ENCODE results near the gene CD22. TPM values are rescaled to one million over a fixed set of nuclear protein-coding genes. Genes with fewer than 3 reads are reported as not detected.

Gene CD22
- total and polyA plus RNA-seq, 2 of the 8 experiments (the other 6 are each of a cell fraction or from before 2014, with no cell fraction given), result 0.06 to 0.60 TPM

- WGBS, 2 experiments (ENCODE audit: extremely low coverage in 1 of 2, insufficient coverage in 1 of 2, insufficient read length in 1 of 2, insufficient replicate concordance in 2 of 2, low coverage in 1 of 2, low lambda C conversion rate in 2 of 2, missing lambda C conversion rate in 1 of 2), result 80% methylated on average over 5 of the region's 5 CpGs; no CpG with 5 or more reads in 1 of the 2 experiments
Observed at GRCh38 chr19:35288906-35289305, 40.1 kb upstream of the CD22 start.

More at GRCh38 chr19:35288906-35289305, 40.1 kb upstream of the CD22 start:
- no peak overlapping the region for H2BK15ac ChIP-seq (ENCODE audit: low read length)
- no peak overlapping the region for H4K91ac ChIP-seq (replicated peaks; ENCODE audit: insufficient read length, low read length)
- no peak for TF ChIP-seq EP300 (IDR thresholded peaks at IDR 0.05; ENCODE audit: borderline replicate concordance in 1 of 2, low read depth in 2 of 2, low read length in 2 of 2)
- no peak for TF ChIP-seq CTCF (IDR thresholded peaks at IDR 0.05; ENCODE audit: control extremely low read depth in 1 of 3, insufficient read depth in 1 of 3, low read depth in 1 of 3, low read length in 3 of 3)
- TF ChIP-seq CHD1 (IDR thresholded peaks at IDR 0.05; ENCODE audit: low read depth, low read length), result no peak
- TF ChIP-seq HDAC6 (IDR thresholded peaks at IDR 0.05; ENCODE audit: low read depth, low read length), result no peak
- no peak for TF ChIP-seq SP2 (IDR thresholded peaks at IDR 0.05; ENCODE audit: low read length)
- no peak for TF ChIP-seq NANOG (IDR thresholded peaks at IDR 0.05; ENCODE audit: insufficient read depth, low read depth, low read length, poor library complexity, severe bottlenecking)
- TF ChIP-seq BRCA1 (IDR thresholded peaks at IDR 0.05; ENCODE audit: low read depth, low read length), result no peak
- no peak for TF ChIP-seq CTBP2 (IDR thresholded peaks at IDR 0.05; ENCODE audit: borderline replicate concordance, insufficient read depth, insufficient read length, low read length)
- TF ChIP-seq KDM5A (IDR thresholded peaks at IDR 0.05; ENCODE audit: low read length), result no peak
- TF ChIP-seq GTF2F1 (IDR thresholded peaks at IDR 0.05; ENCODE audit: borderline replicate concordance, low read depth, low read length), result no peak
- no peak for TF ChIP-seq MAX (IDR thresholded peaks at IDR 0.05)
- no peak overlapping the region for H3K14ac ChIP-seq (ENCODE audit: insufficient read length)
- H3K56ac ChIP-seq (replicated peaks; ENCODE audit: insufficient read length, low read depth, low read length), result no peak overlapping the region
- no peak overlapping the region for H3K4ac ChIP-seq (replicated peaks; ENCODE audit: insufficient read length, low read depth, low read length)
- DNase-seq (ENCODE audit: low read depth in 1 of 2, low spot score in 2 of 2), result no peak
- no peak overlapping the region for H2BK5ac ChIP-seq (ENCODE audit: low read depth, low read length)
- H2AK5ac ChIP-seq (ENCODE audit: low read depth, low read length), result no peak overlapping the region
- H2AFZ ChIP-seq (ENCODE audit: low read length), result no peak overlapping the region
- no peaks in the 10 kb centered on the region for H3K36me3 ChIP-seq (ENCODE audit: control insufficient read depth in 2 of 4, insufficient read depth in 4 of 4, low read length in 3 of 4)
- H3K27me3 ChIP-seq (replicated peaks in 1 of 4; ENCODE audit: control insufficient read depth in 3 of 4, extremely low read depth in 1 of 4, insufficient read depth in 3 of 4, low read length in 3 of 4), result no peaks in the 10 kb centered on the region; a peak in 1 of 7 replicates
- H2BK120ac ChIP-seq (replicated peaks; ENCODE audit: low read depth, low read length), result no peak overlapping the region
- no peaks in the 10 kb centered on the region for H4K20me1 ChIP-seq (replicated peaks in 1 of 2; ENCODE audit: control insufficient read depth in 1 of 2, insufficient read depth in 2 of 2, low read length in 2 of 2)
- no peak overlapping the region for H3K4me2 ChIP-seq (ENCODE audit: insufficient read depth in 1 of 2, low read depth in 2 of 2, low read length in 2 of 2)
- no peaks in the 10 kb centered on the region for H3K79me2 ChIP-seq (ENCODE audit: control insufficient read depth in 1 of 2, insufficient read depth in 2 of 2, low read length in 2 of 2)
- CTCF ChIA-PET (ENCODE audit: partially characterized antibody), result interaction anchor here (0.6 to 2.1 kb wide), 5 partner anchors 18 to 399 kb away, joined by 3 to 14 read pairs (median 5); partner anchors contain the start of gene FXYD7
- peaks cover 0 to 19% (median 10%) of the 10 kb centered on the region in 4 experiments; a peak in 6 of 7 replicates for H3K4me1 ChIP-seq (replicated peaks in 1 of 4; ENCODE audit: control insufficient read depth in 3 of 4, insufficient read depth in 4 of 4, low read length in 3 of 4)
- POLR2A ChIA-PET (ENCODE audit: partially characterized antibody), result interaction anchor here (0.8 to 1.3 kb wide), 2 partner anchors 10 to 12 kb away, joined by 3 to 6 read pairs; no protein-coding TSS in a partner anchor
- H3K23ac ChIP-seq (ENCODE audit: insufficient read length), result no peak overlapping the region
- no peak overlapping the region for H4K8ac ChIP-seq (ENCODE audit: extremely low read depth, insufficient read depth, low read length)
- H3K27ac ChIP-seq (ENCODE audit: low read depth, low read length), result no peak overlapping the region
- H3K18ac ChIP-seq (ENCODE audit: extremely low read depth, low read length), result no peak overlapping the region
- no peak overlapping the region for H4K5ac ChIP-seq (ENCODE audit: insufficient read length, low read depth, low read length)
- no peak for FAIRE-seq
- H3K4me3 ChIP-seq (ENCODE audit: extremely low read depth in 1 of 4, insufficient read depth in 2 of 4, low read depth in 3 of 4, low read length in 4 of 4), result no peak overlapping the region
- no peaks in the 10 kb centered on the region for H3K9me3 ChIP-seq (ENCODE audit: insufficient read depth in 2 of 2, low read depth in 1 of 2, low read length in 1 of 2)
- H3K9ac ChIP-seq (replicated peaks in 1 of 4; ENCODE audit: extremely low read depth in 1 of 4, low read depth in 3 of 4, low read length in 3 of 4), result no peak overlapping the region
- no peaks in the 10 kb centered on the region for H3K23me2 ChIP-seq (ENCODE audit: low read depth, low read length)
- H2BK20ac ChIP-seq (ENCODE audit: low read length), result no peak overlapping the region
- no peak overlapping the region for H2BK12ac ChIP-seq (ENCODE audit: low read depth, low read length)
- H3K79me1 ChIP-seq (ENCODE audit: low read depth, low read length), result no peaks in the 10 kb centered on the region

All from H1 (cell line).